Astrocyte of the cerebellum (primary cell): Measurements from ENCODE around the gene LIPK.
A peak's percentile ranks its signal among the peaks of the same experiment; 100 is the strongest.

Experiments
- DNase-seq: peaks from one replicate; pipeline ENCODE4 v3.0.0-alpha.2; 2011; ENCODE audit warnings: low read depth
- H3K4me3 ChIP-seq: 2 replicates; pipeline ENCODE4 v1.5.1; 2011; ENCODE audit warnings: mild to moderate bottlenecking, low read depth, low read length, moderate library complexity
- CTCF ChIP-seq: IDR thresholded peaks from 2 replicates; pipeline ENCODE4 v1.5.1; 2012; ENCODE audit warnings: low read length, low read depth, moderate library complexity, mild to moderate bottlenecking; ENCODE audit errors: missing control alignments
- in situ Hi-C: cut with HindIII; loops from 2 replicates; pipeline ENCODE4 v1.10.0; 2017; ENCODE audit warnings: low sequenced_read_pairs

LIPK gene

GRCh38 chr10:88787463-88787862 is 81.4 kb downstream of the LIPK start:
- TF ChIP-seq CTCF = no peak
- in situ Hi-C loops = no loop called here
- DNase-seq = no peak
- H3K4me3 ChIP-seq = no peak overlapping the region

DNA sequence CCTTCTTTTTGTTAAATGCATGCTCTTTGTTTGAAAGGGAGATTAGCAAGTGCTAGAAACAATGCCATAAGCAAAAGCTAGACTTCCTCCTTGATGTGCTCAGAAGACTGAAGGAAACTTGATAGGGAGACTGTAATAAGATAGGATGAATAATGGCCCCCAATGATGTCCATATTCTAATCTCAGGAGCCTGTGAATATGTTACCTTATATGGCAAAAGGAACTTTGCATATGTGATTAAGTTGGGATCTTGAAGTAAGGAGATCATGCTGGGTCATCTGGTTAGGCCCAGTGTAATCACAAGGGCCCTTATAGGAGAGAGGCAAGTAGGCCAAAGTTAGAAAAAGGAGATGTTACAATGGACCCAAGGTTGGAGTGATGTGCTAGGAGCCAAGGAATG is 82.9 kb downstream of the LIPK start:
- no peak for DNase-seq
- no peak for TF ChIP-seq CTCF
- in situ Hi-C loops = no loop called here
- H3K4me3 ChIP-seq = no peak overlapping the region

- no peak for DNase-seq
- H3K4me3 ChIP-seq = no peak overlapping the region
- TF ChIP-seq CTCF = peak; percentile 51
- in situ Hi-C loops = loop anchor here (5.0 kb wide), 1 partner anchor 50 kb away; no protein-coding TSS in a partner anchor
These were observed 85.9 kb downstream of the LIPK start for GRCh38 chr10:88791924-88792323.

DNA sequence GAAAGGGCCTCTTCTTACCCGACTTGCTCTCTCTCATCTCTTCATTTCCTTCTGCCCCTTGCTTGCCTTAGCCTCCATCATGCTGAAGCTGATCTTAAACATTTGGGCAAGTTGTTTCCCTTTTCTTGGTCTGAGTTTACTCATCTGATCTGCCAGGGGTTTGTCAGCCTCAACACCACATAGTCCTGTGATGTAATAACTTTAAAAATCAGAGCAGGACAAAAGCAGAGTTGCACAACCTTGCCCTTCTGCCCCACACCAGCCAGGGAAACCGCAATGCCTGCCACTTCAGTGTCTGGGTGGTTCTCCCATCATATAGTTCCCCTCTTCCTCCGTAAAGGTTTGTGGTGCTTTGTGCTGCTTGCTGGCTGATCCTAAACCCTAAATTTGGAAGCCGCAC is 86.6 kb downstream of the LIPK start:
- in situ Hi-C loops = loop anchor here (5.0 kb wide), 1 partner anchor 50 kb away; no protein-coding TSS in a partner anchor
- no peak for DNase-seq
- no peak overlapping the region for H3K4me3 ChIP-seq
- TF ChIP-seq CTCF = no peak

- in situ Hi-C loops = loop anchor here (5.0 kb wide), 1 partner anchor 48 kb away; no protein-coding TSS in a partner anchor
- DNase-seq = peak; percentile 56
- no peak for TF ChIP-seq CTCF
- no peak overlapping the region for H3K4me3 ChIP-seq
These were observed 87.8 kb downstream of the LIPK start for GRCh38 chr10:88793712-88794299.

DNA sequence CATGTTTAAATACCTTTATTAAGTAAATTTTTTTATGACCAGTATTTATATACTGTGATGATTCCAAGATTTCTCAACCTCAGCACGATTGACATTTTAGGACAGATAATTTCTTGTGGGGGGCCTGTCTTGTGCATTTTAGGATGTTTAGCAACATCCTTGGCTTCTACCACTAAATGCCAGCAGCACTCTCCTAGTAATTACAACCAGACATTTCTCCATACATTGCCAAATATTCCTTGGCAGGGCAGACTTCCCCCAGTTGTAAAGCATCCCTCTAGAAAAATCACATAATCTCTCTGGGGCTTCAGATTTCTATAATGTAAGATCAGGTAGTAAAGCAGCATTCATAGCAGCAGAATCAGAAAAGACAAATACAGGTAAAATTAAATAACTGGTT is 88.7 kb downstream of the LIPK start:
- H3K4me3 ChIP-seq = no peak overlapping the region
- in situ Hi-C loops = loop anchor here (5.0 kb wide), 1 partner anchor 48 kb away; no protein-coding TSS in a partner anchor
- no peak for TF ChIP-seq CTCF
- no peak for DNase-seq
